Ascending aorta (tissue), 2 donors: ENCODE data around the gene LRRC14B. TPM values are rescaled to one million over a fixed set of nuclear protein-coding genes. Genes with fewer than 3 reads are reported as not detected.

ENCODE experiments used
- DNase-seq, 2 donors: peaks; one replicate each; pipeline ENCODE4 v3.0.0-alpha.2; 2019; ENCODE audit warnings: low spot score in 2 of 2
- H3K27ac ChIP-seq, 2 donors: fragments of 200-600 bp; sonication (generic); one replicate each; pipeline ENCODE4 v1.5.1; 2016 to 2017; ENCODE audit warnings: mild to moderate bottlenecking in 1 of 2
- H3K27me3 ChIP-seq: fragments of 200-600 bp; sonication (generic); one replicate; pipeline ENCODE4 v1.5.1; 2017
- H3K36me3 ChIP-seq, 2 donors: fragments of 200-600 bp; sonication (generic); one replicate each; pipeline ENCODE4 v1.5.1; 2016
- H3K4me1 ChIP-seq, 2 donors: fragments of 200-600 bp; sonication (generic); one replicate each; pipeline ENCODE4 v1.5.1; 2016 to 2017; ENCODE audit warnings: mild to moderate bottlenecking in 1 of 2
- H3K4me3 ChIP-seq, 2 donors: fragments of 200-600 bp; sonication (generic); one replicate each; pipeline ENCODE4 v1.5.1; 2016 to 2017; ENCODE audit warnings: mild to moderate bottlenecking in 1 of 2
- H3K9me3 ChIP-seq, 2 donors: fragments of 200-600 bp; sonication (generic); one replicate each; pipeline ENCODE4 v1.5.1; 2016
- intact Hi-C: fragments of 100-400 bp; cut with DNase I; formaldehyde crosslinking; loops from one replicate; pipeline ENCODE4 v1.15.1; 2023
- total RNA-seq: library from RNA; depleted of rRNA; stranded (reverse); fragments of >200 nt; gene quantifications from one replicate; pipeline ENCODE4 v1.1.0, GENCODE V29; 2016
- TF ChIP-seq, protein P1 (sequence below), 3 experiments: fragments of 200-600 bp in 2 of 3; fragments of 450-650 bp in 1 of 3; sonication (generic) in 2 of 3; IDR thresholded peaks; one replicate each; pipeline ENCODE4 v1.5.1; 2016 to 2019; ENCODE audit warnings: antibody characterized with exemption in 3 of 3, mild to moderate bottlenecking in 1 of 3, moderate library complexity in 1 of 3

LRRC14B gene
- total RNA-seq, 1 donor from 2014 or later, result not detected

DNA sequence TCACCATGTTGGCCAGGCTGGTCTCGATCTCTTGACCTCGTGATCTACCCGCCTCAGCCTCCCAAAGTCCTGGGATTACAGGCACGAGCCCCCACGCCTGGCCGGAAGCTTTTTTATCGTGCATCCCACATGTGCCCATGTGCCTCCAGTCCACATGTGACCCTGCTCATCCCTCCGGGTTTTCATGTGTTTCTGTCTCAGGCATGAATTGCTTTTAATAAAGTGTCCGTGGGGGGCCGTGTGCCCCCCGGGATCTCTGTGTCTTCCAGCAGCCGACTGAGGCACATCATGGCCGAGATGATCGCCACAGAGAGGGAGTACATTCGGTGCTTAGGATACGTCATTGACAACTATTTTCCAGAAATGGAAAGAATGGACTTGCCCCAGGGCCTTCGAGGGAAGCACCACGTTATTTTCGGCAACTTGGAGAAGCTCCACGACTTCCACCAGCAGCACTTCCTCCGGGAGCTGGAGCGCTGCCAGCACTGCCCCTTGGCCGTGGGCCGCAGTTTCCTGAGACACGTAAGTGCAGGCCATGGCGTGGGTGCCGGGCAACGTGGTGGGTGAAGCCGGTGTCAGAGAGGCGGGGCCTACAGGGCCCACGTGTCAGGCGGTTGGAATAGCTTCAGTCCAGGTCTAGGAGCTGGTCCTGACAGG is 22.1 kb upstream of the LRRC14B start:
- no peaks in the 10 kb centered on the region for H3K27me3 ChIP-seq
- TF ChIP-seq, protein P1, sequence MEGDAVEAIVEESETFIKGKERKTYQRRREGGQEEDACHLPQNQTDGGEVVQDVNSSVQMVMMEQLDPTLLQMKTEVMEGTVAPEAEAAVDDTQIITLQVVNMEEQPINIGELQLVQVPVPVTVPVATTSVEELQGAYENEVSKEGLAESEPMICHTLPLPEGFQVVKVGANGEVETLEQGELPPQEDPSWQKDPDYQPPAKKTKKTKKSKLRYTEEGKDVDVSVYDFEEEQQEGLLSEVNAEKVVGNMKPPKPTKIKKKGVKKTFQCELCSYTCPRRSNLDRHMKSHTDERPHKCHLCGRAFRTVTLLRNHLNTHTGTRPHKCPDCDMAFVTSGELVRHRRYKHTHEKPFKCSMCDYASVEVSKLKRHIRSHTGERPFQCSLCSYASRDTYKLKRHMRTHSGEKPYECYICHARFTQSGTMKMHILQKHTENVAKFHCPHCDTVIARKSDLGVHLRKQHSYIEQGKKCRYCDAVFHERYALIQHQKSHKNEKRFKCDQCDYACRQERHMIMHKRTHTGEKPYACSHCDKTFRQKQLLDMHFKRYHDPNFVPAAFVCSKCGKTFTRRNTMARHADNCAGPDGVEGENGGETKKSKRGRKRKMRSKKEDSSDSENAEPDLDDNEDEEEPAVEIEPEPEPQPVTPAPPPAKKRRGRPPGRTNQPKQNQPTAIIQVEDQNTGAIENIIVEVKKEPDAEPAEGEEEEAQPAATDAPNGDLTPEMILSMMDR (IDR thresholded peaks at IDR 0.05), result no peak
- peak in 1 of 2 donors; percentile 69 for DNase-seq
- H3K4me3 ChIP-seq, result no peak overlapping the region
- H3K36me3 ChIP-seq, result no peaks in the 10 kb centered on the region
- H3K9me3 ChIP-seq, result no peaks in the 10 kb centered on the region
- H3K27ac ChIP-seq, result no peak overlapping the region
- intact Hi-C loops, result no loop called here
- H3K4me1 ChIP-seq, result no peaks in the 10 kb centered on the region

- Histone ChIP-seq H3K9me3 (no peaks in the 10 kb centered on the region), H3K4me3 (no peak overlapping the region), H3K36me3 (no peaks in the 10 kb centered on the region), H3K4me1 (no peaks in the 10 kb centered on the region), H3K27me3 (no peaks in the 10 kb centered on the region), H3K27ac (no peak overlapping the region)
- intact Hi-C loops, result no loop called here
- peak in 1 of 2 donors; percentile 33 for DNase-seq
- TF ChIP-seq, protein P1 (IDR thresholded peaks at IDR 0.05), result no peak
These were observed 21.6 kb upstream of the LRRC14B start for GRCh38 chr5:169728-170094.

DNA sequence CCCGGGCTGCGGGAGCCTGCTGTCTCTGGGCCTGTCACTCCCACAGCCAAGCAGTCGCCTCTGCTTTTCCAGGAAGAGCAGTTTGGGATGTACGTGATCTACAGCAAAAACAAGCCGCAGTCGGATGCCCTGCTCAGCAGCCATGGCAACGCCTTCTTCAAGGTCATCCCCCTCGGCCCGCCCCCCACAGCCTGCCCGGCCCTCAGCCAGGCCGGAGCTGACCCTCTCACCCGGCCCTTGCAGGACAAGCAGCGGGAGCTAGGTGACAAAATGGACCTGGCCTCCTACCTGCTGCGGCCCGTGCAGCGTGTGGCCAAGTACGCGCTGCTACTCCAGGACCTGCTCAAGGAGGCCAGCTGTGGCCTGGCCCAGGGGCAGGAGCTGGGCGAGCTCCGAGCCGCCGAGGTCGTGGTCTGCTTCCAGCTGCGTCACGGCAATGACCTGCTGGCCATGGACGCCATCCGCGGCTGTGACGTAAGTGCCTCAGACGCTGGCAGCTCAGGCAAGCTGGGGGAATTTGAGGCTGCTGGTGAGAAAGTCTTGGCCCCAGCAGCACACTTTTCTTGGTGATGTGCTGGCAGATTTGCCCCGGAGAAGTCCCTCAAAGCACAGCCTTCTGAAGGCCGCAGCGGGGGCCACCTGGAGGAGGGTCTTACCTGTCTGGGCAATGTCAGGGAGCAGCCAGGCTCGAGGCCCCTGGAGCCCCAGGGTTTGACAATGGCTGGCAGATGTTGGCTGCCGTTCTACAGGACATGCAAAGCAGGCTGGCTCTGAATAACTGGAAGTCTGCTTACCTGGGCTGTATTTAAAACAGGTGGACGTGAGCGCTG is 20.1 kb upstream of the LRRC14B start:
- peak in 1 of 2 donors; percentile 56 for DNase-seq

GRCh38 chr5:171801-172331 is 19.4 kb upstream of the LRRC14B start:
- Histone ChIP-seq H3K36me3 (no peaks in the 10 kb centered on the region), H3K9me3 (no peaks in the 10 kb centered on the region), H3K27me3 (no peaks in the 10 kb centered on the region), H3K27ac (no peak overlapping the region), H3K4me3 (no peak overlapping the region), H3K4me1 (no peaks in the 10 kb centered on the region)
- DNase-seq, result peak in 1 of 2 donors; percentile 63
- intact Hi-C loops, result no loop called here
- TF ChIP-seq, protein P1 (IDR thresholded peaks at IDR 0.05), result no peak

More for the DNA sequence above, 20.1 kb upstream of the LRRC14B start:
- TF ChIP-seq, protein P1 (IDR thresholded peaks at IDR 0.05), result no peak
- Histone ChIP-seq H3K9me3 (no peaks in the 10 kb centered on the region), H3K4me3 (no peak overlapping the region), H3K4me1 (no peaks in the 10 kb centered on the region), H3K27ac (no peak overlapping the region), H3K36me3 (no peaks in the 10 kb centered on the region), H3K27me3 (no peaks in the 10 kb centered on the region)
- intact Hi-C loops, result no loop called here

DNA sequence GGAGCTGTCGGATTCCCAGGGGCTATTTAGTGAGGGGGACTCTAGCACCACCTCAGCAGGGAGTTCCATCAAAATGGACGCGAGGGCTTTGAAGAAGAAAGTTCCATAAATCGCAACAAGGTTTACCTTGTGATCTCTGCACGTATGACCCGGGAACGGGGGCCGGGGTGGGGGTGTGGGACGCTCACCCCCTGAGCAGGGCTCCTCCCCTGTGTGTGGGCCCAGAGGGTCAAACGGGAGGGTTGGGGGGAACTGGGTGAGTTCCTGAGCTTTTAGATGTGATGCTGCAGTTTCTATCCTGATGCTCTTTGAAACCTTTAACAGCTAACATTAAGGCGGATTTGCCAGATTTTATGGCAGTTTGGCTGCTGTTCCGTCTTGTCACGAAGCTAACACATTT is 18.9 kb upstream of the LRRC14B start:
- Histone ChIP-seq H3K27me3 (no peaks in the 10 kb centered on the region), H3K4me3 (no peak overlapping the region), H3K9me3 (no peaks in the 10 kb centered on the region), H3K36me3 (no peaks in the 10 kb centered on the region), H3K4me1 (no peaks in the 10 kb centered on the region), H3K27ac (no peak overlapping the region)
- peak in 1 of 2 donors; percentile 52 for DNase-seq
- intact Hi-C loops, result no loop called here
- TF ChIP-seq, protein P1 (IDR thresholded peaks at IDR 0.05), result no peak
